Fibroblast of lung (primary cell): Measurements from ENCODE around the gene AZU1.

Experiments
- CTCF ChIP-seq, 2 donors: IDR thresholded peaks in 1 of 2; conservative IDR thresholded peaks in 1 of 2; 1 replicate in 1 of 2; 2 replicates in 1 of 2; pipeline ENCODE4 v1.5.1; 2011 to 2012; ENCODE audit warnings: low read length in 2 of 2, control low read depth in 1 of 2, inconsistent platforms in 1 of 2, low read depth in 1 of 2, mild to moderate bottlenecking in 1 of 2
- EZH2 ChIP-seq: IDR thresholded peaks from 2 replicates; pipeline ENCODE4 v1.5.1; 2012; ENCODE audit warnings: low read length, control low read depth, mild to moderate bottlenecking; ENCODE audit errors: missing control alignments

- TF ChIP-seq CTCF (conservative IDR thresholded peaks at IDR 0.05 in 1 of 2, IDR thresholded peaks at IDR 0.05 in 1 of 2; ENCODE audit: low read depth in 1 of 2, low read length in 2 of 2) (no peak), EZH2 (no peak)
These were observed 33.8 kb upstream of the AZU1 start for GRCh38 chr19:793806-794205.
